ENCODE results near the gene MROH2B. TPM values are rescaled to one million over a fixed set of nuclear protein-coding genes. Genes with fewer than 3 reads are reported as not detected.
"Not testable (repeated sequence)": the region's sequence is repeated elsewhere in the genome, so short reads cannot be mapped to it uniquely, and the experiment has no call there.

MROH2B gene
- total RNA-seq, 2 experiments from 2014 or later: not detected

DNA sequence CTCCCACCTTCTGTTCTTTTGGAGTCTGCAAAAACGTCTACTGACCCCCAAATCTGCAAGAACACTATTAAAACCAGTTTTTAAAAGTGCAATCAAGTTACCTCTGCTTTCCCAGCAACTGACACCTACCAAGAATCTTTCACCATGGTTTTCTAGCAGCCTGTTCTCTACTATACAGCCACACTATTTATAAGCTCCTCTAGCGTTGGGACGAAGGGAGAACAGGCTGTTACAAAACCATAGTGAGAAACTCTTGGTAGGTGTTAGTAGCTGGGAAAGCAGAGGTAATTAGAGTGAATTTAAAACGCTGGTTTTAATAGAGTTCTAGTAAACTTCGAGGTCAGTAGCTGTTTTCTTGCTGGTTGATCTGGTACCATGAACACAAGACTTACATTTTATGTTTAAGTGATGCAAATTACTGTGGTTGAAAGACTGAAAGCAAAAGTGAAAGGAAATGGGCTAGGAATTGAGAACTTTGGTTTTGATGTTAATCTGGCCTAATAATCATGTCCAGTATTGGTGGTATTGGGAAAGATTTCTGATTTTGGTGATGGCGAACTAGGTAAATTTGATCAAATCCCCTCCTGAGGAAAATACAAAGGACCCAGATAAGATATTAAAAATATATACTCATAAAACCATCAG lies 5.3 kb downstream of the MROH2B start:
- Mint-ChIP-seq H3K27me3 (no peaks in the 10 kb centered on the region), H3K4me1 (peaks cover 2% of the 10 kb centered on the region), H3K36me3 (no peaks in the 10 kb centered on the region), H3K9me3 (no peaks in the 10 kb centered on the region), H3K27ac (no peak overlapping the region), H3K4me3 (no peak overlapping the region)
- DNase-seq: no peak

DNA sequence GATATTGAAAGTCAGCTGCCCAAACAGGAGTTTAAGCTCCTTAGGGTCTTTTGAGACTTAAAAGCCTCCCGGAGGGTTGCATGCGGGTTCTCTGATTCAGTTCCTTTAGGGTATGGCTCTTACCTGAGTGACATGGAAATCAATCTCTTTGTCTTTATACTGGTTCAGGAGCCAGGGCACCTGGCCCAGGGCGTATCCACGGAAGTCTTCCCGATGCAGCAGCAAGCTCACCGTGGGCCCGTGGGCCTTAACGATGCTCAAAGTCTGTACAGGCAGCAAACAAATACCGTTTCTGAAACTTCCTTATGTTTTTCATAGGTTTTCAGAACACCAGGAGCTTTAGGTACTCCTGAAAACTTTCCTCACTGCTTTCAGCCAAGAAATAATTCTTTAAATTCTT lies 13.2 kb downstream of the MROH2B start:
- Mint-ChIP-seq H3K27ac (no peak overlapping the region), H3K4me1 (no peaks in the 10 kb centered on the region), H3K36me3 (no peaks in the 10 kb centered on the region), H3K27me3 (no peaks in the 10 kb centered on the region), H3K4me3 (no peak overlapping the region), H3K9me3 (peaks cover 2% of the 10 kb centered on the region)
- DNase-seq: no peak

DNA sequence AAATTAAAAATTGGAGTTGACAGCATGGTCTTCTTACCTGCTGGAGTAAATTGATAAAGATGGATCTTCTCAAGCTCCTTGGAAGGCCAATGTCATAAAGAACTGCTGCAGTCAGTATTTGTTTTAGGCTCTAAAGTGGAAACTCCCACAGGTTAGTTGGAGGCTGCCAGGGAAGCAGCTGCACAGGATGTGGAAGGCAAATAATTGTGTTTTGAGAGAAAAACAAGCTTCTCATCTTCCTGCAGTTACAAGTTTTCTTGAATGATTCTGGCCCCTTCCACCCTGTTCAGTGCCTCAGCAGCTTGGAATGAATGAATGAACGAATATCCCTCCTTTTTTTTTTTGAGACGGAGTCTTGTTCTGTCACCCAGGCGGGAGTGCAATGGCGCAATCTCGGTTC lies 13.9 kb downstream of the MROH2B start:
- Mint-ChIP-seq H3K36me3 (no peaks in the 10 kb centered on the region), H3K27ac (no peak overlapping the region), H3K27me3 (no peaks in the 10 kb centered on the region), H3K4me1 (no peaks in the 10 kb centered on the region), H3K9me3 (peaks cover 2% of the 10 kb centered on the region), H3K4me3 (no peak overlapping the region)
- no peak for DNase-seq

DNA sequence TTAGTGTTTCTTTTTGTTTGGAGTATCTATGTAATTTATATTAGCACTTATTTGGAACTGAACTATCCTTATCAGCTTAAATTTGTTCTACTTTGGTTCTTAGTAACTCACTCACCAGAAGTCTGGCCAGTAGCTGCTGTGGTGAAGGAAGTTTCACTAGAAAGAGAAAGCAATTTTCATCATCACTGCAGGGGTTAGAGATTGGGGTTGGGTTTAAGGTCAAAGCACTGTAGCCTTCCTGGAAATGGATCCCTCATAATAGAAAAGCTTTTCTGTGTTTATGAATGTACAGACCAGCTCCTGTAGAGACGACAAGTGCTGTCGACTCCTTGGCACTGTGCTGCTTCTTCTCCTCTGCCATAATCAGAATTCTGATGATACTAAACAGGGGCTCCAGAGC lies 22.2 kb downstream of the MROH2B start:
- DNase-seq: no peak
- no peaks in the 10 kb centered on the region for H3K36me3 Mint-ChIP-seq
- no peaks in the 10 kb centered on the region for H3K27me3 Mint-ChIP-seq
- no peak overlapping the region for H3K27ac Mint-ChIP-seq
- no peaks in the 10 kb centered on the region for H3K4me1 Mint-ChIP-seq
- no peaks in the 10 kb centered on the region for H3K9me3 Mint-ChIP-seq
- no peak overlapping the region for H3K4me3 Mint-ChIP-seq

DNA sequence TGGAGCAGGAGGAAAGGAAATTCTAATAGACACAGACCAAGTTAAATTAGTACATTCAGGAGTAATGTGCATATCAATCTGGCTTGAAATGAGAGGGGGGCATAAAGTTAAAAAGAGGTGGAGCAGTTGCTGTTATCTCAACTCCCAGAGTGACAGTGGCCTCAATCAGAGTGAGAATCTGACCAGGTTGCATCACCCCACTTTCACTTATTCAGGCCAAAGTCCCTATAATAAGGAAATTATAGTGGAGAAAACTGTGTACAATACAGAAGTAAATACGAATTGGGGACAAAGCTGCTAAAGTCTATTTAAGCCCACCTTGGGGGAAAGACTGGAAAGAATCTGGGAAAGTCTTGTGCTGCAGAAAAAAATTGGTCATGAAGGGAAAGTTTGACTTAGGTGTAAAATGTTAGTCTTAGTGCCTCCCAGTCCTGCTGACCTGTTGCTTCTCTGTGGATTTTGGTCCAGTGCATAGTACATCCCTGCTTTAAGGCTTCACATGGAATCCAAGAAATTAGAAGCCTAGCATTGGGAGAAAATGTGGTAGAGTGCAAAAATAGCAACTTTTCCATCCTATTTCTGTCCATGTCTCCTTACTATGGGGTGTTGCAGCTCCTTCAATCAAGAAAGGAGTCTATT lies 27.9 kb downstream of the MROH2B start:
- no peak overlapping the region for H3K27ac Mint-ChIP-seq
- H3K9me3 Mint-ChIP-seq: no peaks in the 10 kb centered on the region
- H3K36me3 Mint-ChIP-seq: no peaks in the 10 kb centered on the region
- no peak overlapping the region for H3K4me3 Mint-ChIP-seq
- DNase-seq: no peak
- no peaks in the 10 kb centered on the region for H3K4me1 Mint-ChIP-seq
- no peaks in the 10 kb centered on the region for H3K27me3 Mint-ChIP-seq

DNA sequence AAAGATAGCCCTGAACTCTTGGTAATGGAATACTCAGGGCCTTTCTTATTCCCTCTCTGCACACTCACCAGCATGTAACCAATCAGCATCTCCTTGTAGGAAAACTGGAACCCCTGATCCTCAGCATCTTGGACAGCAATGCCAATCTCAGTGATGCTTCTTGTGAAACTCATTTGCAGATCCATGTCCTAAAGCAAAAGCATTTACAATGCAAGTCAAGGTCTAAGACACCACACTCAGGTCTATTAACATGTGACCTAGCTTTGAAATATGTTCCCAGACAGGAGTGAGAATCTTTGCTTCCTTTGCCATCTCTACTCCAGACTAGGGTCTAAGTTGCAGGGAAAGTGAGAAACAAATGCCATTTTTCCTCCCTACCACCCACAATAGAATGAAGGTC lies 38.2 kb downstream of the MROH2B start:
- H3K36me3 Mint-ChIP-seq: no peaks in the 10 kb centered on the region
- H3K27me3 Mint-ChIP-seq: no peaks in the 10 kb centered on the region
- H3K4me3 Mint-ChIP-seq: no peak overlapping the region
- H3K4me1 Mint-ChIP-seq: no peaks in the 10 kb centered on the region
- no peak overlapping the region for H3K27ac Mint-ChIP-seq
- peaks cover 5% of the 10 kb centered on the region for H3K9me3 Mint-ChIP-seq
- DNase-seq: no peak

DNA sequence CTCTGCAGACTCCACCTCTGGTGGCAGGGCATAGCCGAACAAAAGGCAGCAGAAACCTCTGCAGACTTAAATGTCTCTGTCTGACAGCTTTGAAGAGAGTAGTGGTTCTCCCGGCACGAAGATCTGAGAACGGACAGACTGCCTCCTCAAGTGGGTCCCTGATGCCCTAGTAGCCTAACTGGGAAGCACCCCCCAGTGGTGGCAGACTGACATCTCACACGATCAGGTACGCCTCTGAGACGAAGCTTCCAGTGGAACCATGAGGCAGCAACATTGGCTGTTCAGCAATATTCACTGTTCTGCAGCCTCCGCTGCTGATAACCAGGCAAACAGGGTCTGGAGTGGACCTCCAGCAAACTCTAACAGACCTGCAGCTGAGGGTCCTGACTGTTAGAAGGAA lies 48.5 kb downstream of the MROH2B start:
- not testable (repeated sequence) for H3K4me1 Mint-ChIP-seq, H3K9me3 Mint-ChIP-seq, DNase-seq, H3K36me3 Mint-ChIP-seq, H3K27me3 Mint-ChIP-seq, H3K27ac Mint-ChIP-seq, H3K4me3 Mint-ChIP-seq

DNA sequence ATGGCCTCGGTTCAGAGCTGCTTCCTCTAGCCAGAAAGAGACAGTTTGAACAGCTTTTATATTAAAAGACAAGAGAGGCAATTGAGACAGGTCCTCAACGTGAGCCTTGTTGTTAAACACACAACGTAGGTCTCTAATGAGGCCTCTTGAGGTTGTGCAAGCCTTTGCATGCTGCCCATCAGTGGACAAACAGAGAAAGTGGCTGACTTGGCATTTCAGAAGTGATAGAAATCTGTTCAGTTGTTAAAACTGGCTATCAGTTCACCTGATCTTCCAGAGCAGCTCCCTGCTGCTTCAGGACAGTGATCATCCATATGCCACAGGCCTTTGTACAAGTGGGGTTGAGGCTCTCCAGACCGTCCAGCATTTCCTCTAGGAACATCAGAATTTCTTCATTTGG lies 58.8 kb downstream of the MROH2B start:
- Mint-ChIP-seq H3K27me3 (peaks cover 5% of the 10 kb centered on the region), H3K36me3 (no peaks in the 10 kb centered on the region), H3K27ac (no peak overlapping the region), H3K9me3 (peaks cover 2% of the 10 kb centered on the region), H3K4me3 (no peak overlapping the region), H3K4me1 (no peaks in the 10 kb centered on the region)
- DNase-seq: no peak

DNA sequence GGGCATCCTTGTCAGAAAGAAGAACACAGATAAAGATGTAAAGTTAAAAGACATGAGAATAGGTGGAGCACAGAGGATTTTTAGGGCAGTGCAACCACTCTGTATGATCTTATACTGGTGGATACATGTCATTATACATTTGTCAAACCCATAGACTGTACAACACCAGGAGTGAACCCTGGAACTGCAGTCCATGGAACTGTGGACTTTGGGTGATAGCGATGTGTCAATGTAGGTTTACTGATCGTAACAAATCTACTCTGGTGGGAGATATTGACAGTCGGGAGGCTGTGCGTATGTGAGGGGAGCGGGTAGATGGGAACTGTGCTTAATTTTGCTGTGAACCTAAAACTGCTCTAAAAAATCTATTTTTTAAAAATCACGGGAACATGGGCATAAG lies 60.6 kb downstream of the MROH2B start:
- H3K4me1 Mint-ChIP-seq: no peaks in the 10 kb centered on the region
- no peaks in the 10 kb centered on the region for H3K27me3 Mint-ChIP-seq
- H3K4me3 Mint-ChIP-seq: no peak overlapping the region
- peaks cover 2% of the 10 kb centered on the region for H3K9me3 Mint-ChIP-seq
- H3K36me3 Mint-ChIP-seq: no peaks in the 10 kb centered on the region
- DNase-seq: no peak
- H3K27ac Mint-ChIP-seq: no peak overlapping the region

DNA sequence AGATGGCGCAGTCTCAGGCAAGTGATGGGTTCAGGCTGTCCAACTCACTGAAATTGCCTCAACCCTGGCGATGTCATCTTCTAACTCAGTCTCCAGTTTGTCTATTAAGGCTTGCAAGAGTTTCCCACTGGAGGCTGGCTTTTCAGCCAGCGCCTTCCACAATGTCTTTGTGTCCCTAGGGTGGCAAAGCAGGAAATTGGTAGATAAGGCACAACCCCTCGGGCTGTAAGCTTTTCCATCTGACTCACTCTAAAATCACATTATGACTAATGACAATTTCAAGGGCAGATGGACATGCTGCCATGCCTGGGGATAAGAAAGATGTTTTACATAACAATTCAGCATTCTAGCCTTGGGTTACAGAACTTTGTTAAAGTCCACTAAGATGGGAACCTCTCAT lies 61.9 kb downstream of the MROH2B start:
- Mint-ChIP-seq H3K36me3 (no peaks in the 10 kb centered on the region), H3K4me1 (no peaks in the 10 kb centered on the region), H3K27me3 (no peaks in the 10 kb centered on the region), H3K4me3 (no peak overlapping the region), H3K27ac (no peak overlapping the region), H3K9me3 (no peaks in the 10 kb centered on the region)
- no peak for DNase-seq

DNA sequence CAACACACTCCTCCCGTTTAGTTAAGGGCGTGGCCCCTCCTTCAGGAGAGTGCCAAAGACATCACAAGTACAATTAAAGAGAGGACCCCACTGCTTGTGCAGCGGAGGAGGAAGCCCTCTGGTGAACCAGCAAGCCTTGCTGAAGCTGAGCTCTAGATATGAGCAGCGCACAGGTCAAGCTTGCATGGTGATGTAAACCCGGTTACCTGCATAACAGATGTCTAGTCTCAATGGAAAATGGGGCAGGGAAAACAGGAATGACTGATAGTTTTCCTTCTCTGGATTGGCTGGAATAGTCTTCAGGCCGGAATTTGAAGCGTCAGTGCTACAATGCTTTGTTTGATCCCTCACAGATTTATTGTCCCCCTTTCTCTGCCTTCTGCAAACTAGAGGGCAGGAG lies 66.2 kb downstream of the MROH2B start:
- Mint-ChIP-seq H3K9me3 (no peaks in the 10 kb centered on the region), H3K36me3 (no peaks in the 10 kb centered on the region), H3K4me3 (no peak overlapping the region), H3K4me1 (no peaks in the 10 kb centered on the region), H3K27me3 (no peaks in the 10 kb centered on the region), H3K27ac (no peak overlapping the region)
- DNase-seq: no peak

DNA sequence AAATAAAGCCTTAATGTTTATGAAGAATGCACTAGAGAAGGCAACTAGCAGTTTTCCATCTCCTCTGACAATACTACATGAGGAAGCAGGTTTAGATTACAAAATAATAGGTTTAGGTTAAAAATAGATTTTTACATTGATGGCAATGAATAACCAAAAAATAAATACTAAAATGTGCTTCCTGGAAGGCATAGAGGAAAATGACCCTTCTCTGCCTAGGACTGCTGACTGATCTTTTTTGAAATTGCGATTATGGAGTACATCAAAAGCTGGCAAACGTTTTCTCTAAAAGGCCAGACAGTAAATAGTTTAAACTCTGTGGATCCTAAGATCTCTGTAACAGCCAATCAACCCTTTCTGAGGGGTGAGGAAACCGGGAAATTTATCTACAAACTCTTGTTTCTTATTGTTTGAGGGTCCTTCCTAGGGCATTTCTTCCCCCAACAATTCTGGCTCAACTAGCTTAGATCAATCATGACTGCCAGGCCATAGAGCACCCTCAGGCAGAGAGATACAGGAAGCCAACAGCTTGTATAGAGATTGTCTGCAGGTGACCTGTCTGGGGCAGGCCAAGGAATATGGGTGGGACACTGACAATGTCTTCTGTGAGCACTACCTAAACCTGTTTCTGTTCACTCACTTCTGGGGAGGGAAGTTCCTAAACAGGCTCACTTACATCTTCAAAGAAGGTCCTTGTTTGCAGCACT lies 67.3 kb downstream of the MROH2B start:
- no peak for DNase-seq
- peaks cover 3% of the 10 kb centered on the region for H3K27me3 Mint-ChIP-seq
- H3K27ac Mint-ChIP-seq: no peak overlapping the region
- H3K4me1 Mint-ChIP-seq: no peaks in the 10 kb centered on the region
- H3K4me3 Mint-ChIP-seq: no peak overlapping the region
- no peaks in the 10 kb centered on the region for H3K9me3 Mint-ChIP-seq
- H3K36me3 Mint-ChIP-seq: no peaks in the 10 kb centered on the region

DNA sequence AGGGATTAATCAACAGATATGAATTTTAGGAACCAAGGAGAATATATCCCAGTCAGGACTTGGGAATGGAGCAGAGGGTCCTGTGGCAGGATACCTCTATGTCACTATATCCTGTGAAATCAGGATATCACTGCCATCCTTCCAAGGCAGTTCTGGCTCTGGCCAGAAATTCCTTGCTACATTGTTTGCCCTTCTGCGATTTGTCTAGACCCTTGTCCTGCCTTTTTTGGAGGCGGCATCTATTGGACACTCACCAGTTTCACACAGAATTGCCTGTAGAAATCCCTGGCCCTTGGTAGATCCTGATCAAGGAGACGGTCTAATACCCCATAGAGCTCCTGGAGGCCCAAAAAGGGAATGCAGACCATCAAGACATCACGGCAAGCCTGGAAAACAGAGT lies 71.2 kb downstream of the MROH2B start:
- no peak for DNase-seq
- Mint-ChIP-seq H3K27me3 (peaks cover 3% of the 10 kb centered on the region), H3K36me3 (no peaks in the 10 kb centered on the region), H3K9me3 (no peaks in the 10 kb centered on the region), H3K27ac (no peak overlapping the region), H3K4me1 (no peaks in the 10 kb centered on the region), H3K4me3 (no peak overlapping the region)

DNA sequence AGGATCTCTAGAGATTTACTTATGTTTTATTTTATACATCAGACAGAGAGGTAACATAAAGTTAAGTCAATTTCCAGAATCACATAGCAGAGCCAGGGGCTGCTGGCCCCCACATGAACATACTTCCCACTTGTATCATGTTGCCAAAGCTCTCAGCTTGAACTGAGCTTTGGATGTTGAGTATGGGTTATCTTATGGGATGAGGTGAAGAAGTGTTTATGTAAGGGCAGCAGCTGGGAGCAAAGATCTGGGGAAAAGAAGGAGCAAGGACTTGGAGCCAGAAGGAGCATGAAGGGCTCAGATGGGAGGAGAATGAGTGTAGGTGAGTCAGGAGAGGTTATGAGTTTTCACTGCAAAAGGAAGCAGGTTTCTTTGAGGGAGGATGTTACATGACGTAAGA lies 72.0 kb downstream of the MROH2B start:
- Mint-ChIP-seq H3K9me3 (no peaks in the 10 kb centered on the region), H3K27ac (no peak overlapping the region), H3K4me3 (no peak overlapping the region), H3K4me1 (no peaks in the 10 kb centered on the region), H3K36me3 (no peaks in the 10 kb centered on the region), H3K27me3 (peaks cover 3% of the 10 kb centered on the region)
- DNase-seq: no peak

DNA sequence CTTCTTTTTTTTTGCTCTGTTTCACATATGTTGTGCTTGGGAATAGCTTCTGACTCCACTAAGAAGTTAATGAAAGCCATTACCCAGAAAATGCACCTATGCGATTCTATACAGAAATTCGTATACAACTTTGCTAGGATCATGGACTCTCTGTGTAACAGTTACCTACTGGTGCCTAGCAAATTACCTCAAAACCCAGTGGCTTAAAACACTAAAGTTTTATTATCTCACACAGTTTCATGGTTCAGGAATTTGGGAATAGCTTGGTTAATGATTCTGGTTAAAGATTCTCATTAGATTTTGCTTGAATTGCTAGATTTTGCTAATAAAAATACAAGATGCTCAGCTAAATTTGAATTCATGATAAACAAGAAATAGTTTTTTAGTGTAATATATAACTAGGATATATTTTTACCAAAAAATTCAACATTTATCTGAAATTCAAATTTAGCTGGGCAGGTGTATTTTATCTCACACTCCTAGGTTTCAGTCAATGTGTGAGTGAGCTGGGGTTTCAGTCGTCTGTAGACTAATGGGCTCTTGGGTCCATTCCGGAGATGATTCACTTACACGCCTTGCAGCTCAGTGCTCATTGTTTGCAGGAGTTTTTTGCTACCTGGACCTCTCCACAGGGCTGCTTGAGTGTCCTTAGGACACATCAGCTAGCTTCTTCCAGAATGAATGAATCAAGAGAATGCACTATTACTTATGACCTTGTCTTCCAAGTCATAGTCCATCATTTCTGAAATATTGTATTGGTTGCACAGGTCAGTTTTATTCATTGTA lies 75.1 kb downstream of the MROH2B start:
- H3K4me3 Mint-ChIP-seq: no peak overlapping the region
- H3K36me3 Mint-ChIP-seq: no peaks in the 10 kb centered on the region
- no peaks in the 10 kb centered on the region for H3K4me1 Mint-ChIP-seq
- H3K27me3 Mint-ChIP-seq: peaks cover 3% of the 10 kb centered on the region
- no peak overlapping the region for H3K27ac Mint-ChIP-seq
- no peak for DNase-seq
- no peaks in the 10 kb centered on the region for H3K9me3 Mint-ChIP-seq
